ENCODE data around the gene CELSR1.

Gene CELSR1

GRCh38 chr22:46449116-46449691 lies 88.2 kb downstream of the CELSR1 start:
- Histone ChIP-seq H3K4me3 (ENCODE audit: low read depth, low read length) (no peak overlapping the region), H3K36me3 (ENCODE audit: control insufficient read depth, insufficient read depth, low read length) (no peaks in the 10 kb centered on the region), H3K27me3 (ENCODE audit: control insufficient read depth, insufficient read depth, low read length) (no peaks in the 10 kb centered on the region), H3K27ac (ENCODE audit: low read depth, low read length) (no peak overlapping the region), H3K4me1 (ENCODE audit: control insufficient read depth, insufficient read depth, low read length) (peaks cover 2% of the 10 kb centered on the region; the same call in 1 of the 2 replicates), H3K9me3 (ENCODE audit: control insufficient read depth, insufficient read depth, low read length) (no peaks in the 10 kb centered on the region), H3K9ac (ENCODE audit: low read depth, low read length) (no peak overlapping the region)

DNA sequence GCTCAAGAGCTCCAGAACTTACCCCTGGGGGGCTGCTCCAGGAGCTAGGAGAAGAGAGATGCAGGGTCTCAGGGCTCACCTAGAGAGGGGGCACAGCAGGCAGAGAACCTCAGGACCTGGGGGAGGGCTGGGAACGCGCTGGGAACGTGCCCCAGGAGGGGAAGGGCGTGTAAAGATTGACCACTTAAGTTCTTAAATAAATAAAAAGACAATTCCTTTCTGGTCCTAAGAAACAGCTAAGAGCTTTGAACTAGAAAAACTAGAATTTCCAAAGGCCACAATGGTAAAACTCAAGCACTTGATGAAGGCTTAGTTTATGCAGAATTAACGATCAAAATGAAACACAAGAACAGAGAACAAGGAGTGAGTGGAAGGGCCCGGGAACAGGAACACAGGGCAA lies 89.1 kb downstream of the CELSR1 start:
- no peak overlapping the region for H3K9ac ChIP-seq (ENCODE audit: low read depth, low read length)
- no peaks in the 10 kb centered on the region for H3K36me3 ChIP-seq (ENCODE audit: control insufficient read depth, insufficient read depth, low read length)
- H3K27ac ChIP-seq (ENCODE audit: low read depth, low read length) = no peak overlapping the region
- no peaks in the 10 kb centered on the region for H3K9me3 ChIP-seq (ENCODE audit: control insufficient read depth, insufficient read depth, low read length)
- H3K4me3 ChIP-seq (ENCODE audit: low read depth, low read length) = no peak overlapping the region
- no peaks in the 10 kb centered on the region for H3K27me3 ChIP-seq (ENCODE audit: control insufficient read depth, insufficient read depth, low read length)
- peaks cover 11% of the 10 kb centered on the region for H3K4me1 ChIP-seq (ENCODE audit: control insufficient read depth, insufficient read depth, low read length)

GRCh38 chr22:46447906-46448305 lies 89.5 kb downstream of the CELSR1 start:
- Histone ChIP-seq H3K4me3 (ENCODE audit: low read depth, low read length) (no peak overlapping the region), H3K27ac (ENCODE audit: low read depth, low read length) (no peak overlapping the region), H3K9me3 (ENCODE audit: control insufficient read depth, insufficient read depth, low read length) (no peaks in the 10 kb centered on the region), H3K4me1 (ENCODE audit: control insufficient read depth, insufficient read depth, low read length) (peaks cover 15% of the 10 kb centered on the region), H3K27me3 (ENCODE audit: control insufficient read depth, insufficient read depth, low read length) (no peaks in the 10 kb centered on the region), H3K36me3 (ENCODE audit: control insufficient read depth, insufficient read depth, low read length) (no peaks in the 10 kb centered on the region), H3K9ac (ENCODE audit: low read depth, low read length) (no peak overlapping the region)

GRCh38 chr22:46446799-46447198 lies 90.6 kb downstream of the CELSR1 start:
- Histone ChIP-seq H3K27ac (ENCODE audit: low read depth, low read length) (no peak overlapping the region), H3K9me3 (ENCODE audit: control insufficient read depth, insufficient read depth, low read length) (no peaks in the 10 kb centered on the region), H3K4me3 (ENCODE audit: low read depth, low read length) (no peak overlapping the region), H3K27me3 (ENCODE audit: control insufficient read depth, insufficient read depth, low read length) (no peaks in the 10 kb centered on the region), H3K9ac (ENCODE audit: low read depth, low read length) (no peak overlapping the region), H3K36me3 (ENCODE audit: control insufficient read depth, insufficient read depth, low read length) (no peaks in the 10 kb centered on the region), H3K4me1 (ENCODE audit: control insufficient read depth, insufficient read depth, low read length) (peaks cover 20% of the 10 kb centered on the region)

GRCh38 chr22:46445771-46446420 lies 91.5 kb downstream of the CELSR1 start:
- no peak overlapping the region for H3K27ac ChIP-seq (ENCODE audit: low read depth, low read length)
- no peak overlapping the region for H3K9ac ChIP-seq (ENCODE audit: low read depth, low read length)
- H3K4me1 ChIP-seq (ENCODE audit: control insufficient read depth, insufficient read depth, low read length) = peaks cover 20% of the 10 kb centered on the region
- no peak overlapping the region for H3K4me3 ChIP-seq (ENCODE audit: low read depth, low read length)
- no peaks in the 10 kb centered on the region for H3K36me3 ChIP-seq (ENCODE audit: control insufficient read depth, insufficient read depth, low read length)
- no peaks in the 10 kb centered on the region for H3K9me3 ChIP-seq (ENCODE audit: control insufficient read depth, insufficient read depth, low read length)
- no peaks in the 10 kb centered on the region for H3K27me3 ChIP-seq (ENCODE audit: control insufficient read depth, insufficient read depth, low read length)

- H3K4me1 ChIP-seq (ENCODE audit: control insufficient read depth, insufficient read depth, low read length) = peaks cover 20% of the 10 kb centered on the region
- no peak overlapping the region for H3K9ac ChIP-seq (ENCODE audit: low read depth, low read length)
- H3K36me3 ChIP-seq (ENCODE audit: control insufficient read depth, insufficient read depth, low read length) = no peaks in the 10 kb centered on the region
- H3K27me3 ChIP-seq (ENCODE audit: control insufficient read depth, insufficient read depth, low read length) = no peaks in the 10 kb centered on the region
- H3K4me3 ChIP-seq (ENCODE audit: low read depth, low read length) = no peak overlapping the region
- H3K9me3 ChIP-seq (ENCODE audit: control insufficient read depth, insufficient read depth, low read length) = no peaks in the 10 kb centered on the region
- H3K27ac ChIP-seq (ENCODE audit: low read depth, low read length) = peak overlapping the region; percentile 40
Observed at GRCh38 chr22:46444390-46444854, 93.0 kb downstream of the CELSR1 start.

DNA sequence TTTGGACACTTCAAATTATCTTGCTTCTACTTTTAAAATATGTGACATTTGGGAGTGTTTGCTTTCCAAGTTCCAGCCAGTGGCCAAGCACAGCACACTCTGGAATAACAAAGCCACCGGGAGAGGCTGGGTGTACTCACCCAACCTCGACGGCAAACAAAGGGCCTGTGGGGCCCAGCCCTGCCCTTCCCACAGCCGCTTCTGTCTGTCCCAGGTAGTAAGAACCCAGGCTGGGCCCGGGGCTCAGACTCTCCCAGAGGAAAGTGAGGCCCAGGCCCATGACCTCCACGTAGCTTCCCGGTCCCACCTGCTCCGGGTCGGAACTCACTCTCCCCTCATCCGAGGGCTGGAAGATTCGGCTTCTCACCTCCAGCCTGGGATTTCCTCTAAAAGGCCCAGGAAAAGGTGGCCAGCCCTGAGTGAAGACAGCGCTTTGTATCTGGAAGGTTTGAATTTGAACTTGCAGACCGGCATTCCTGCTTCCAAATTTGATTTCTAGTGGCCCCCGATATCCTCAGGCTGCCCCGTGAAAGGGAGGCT lies 93.5 kb downstream of the CELSR1 start:
- H3K4me1 ChIP-seq (ENCODE audit: control insufficient read depth, insufficient read depth, low read length) = peaks cover 20% of the 10 kb centered on the region
- H3K27ac ChIP-seq (ENCODE audit: low read depth, low read length) = peak overlapping the region; percentile 40
- no peaks in the 10 kb centered on the region for H3K36me3 ChIP-seq (ENCODE audit: control insufficient read depth, insufficient read depth, low read length)
- no peak overlapping the region for H3K4me3 ChIP-seq (ENCODE audit: low read depth, low read length)
- H3K9me3 ChIP-seq (ENCODE audit: control insufficient read depth, insufficient read depth, low read length) = no peaks in the 10 kb centered on the region
- peak overlapping the region; percentile 18; the same call in 1 of the 2 replicates for H3K9ac ChIP-seq (ENCODE audit: low read depth, low read length)
- no peaks in the 10 kb centered on the region for H3K27me3 ChIP-seq (ENCODE audit: control insufficient read depth, insufficient read depth, low read length)

DNA sequence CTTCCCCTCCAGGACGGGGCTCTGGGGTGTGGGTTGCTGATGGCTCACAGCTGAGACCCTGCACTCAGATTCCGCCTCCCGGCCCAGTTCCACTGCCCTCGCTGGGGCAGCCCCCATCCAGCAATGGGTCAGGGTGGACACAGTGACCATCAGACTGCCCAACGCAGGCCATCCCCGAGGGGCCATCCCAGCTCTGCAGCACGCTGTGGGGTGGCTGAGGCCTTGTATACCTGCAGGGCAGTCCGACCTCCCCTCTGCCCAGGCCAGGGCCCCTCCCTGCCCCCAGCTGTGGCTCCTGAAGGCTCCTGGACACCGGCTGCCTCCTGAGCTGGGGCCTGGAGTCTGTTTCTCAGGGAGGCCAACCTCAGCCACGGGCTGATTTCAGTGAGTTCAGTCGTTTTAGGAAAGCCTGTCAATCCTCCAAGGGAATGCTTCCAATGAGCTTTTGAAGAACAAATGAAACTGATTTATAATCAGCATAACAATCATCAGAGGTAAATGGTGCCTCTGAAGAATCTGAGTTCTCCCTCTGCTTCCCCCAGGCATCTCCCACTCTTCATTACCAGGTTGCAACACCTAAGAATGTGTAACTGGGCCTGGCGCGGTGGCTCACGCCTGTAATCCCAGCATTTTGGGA lies 95.1 kb downstream of the CELSR1 start:
- Histone ChIP-seq H3K27me3 (ENCODE audit: control insufficient read depth, insufficient read depth, low read length) (no peaks in the 10 kb centered on the region), H3K9me3 (ENCODE audit: control insufficient read depth, insufficient read depth, low read length) (no peaks in the 10 kb centered on the region), H3K4me1 (ENCODE audit: control insufficient read depth, insufficient read depth, low read length) (peaks cover 20% of the 10 kb centered on the region), H3K27ac (ENCODE audit: low read depth, low read length) (no peak overlapping the region), H3K9ac (ENCODE audit: low read depth, low read length) (no peak overlapping the region), H3K4me3 (ENCODE audit: low read depth, low read length) (no peak overlapping the region), H3K36me3 (ENCODE audit: control insufficient read depth, insufficient read depth, low read length) (no peaks in the 10 kb centered on the region)

DNA sequence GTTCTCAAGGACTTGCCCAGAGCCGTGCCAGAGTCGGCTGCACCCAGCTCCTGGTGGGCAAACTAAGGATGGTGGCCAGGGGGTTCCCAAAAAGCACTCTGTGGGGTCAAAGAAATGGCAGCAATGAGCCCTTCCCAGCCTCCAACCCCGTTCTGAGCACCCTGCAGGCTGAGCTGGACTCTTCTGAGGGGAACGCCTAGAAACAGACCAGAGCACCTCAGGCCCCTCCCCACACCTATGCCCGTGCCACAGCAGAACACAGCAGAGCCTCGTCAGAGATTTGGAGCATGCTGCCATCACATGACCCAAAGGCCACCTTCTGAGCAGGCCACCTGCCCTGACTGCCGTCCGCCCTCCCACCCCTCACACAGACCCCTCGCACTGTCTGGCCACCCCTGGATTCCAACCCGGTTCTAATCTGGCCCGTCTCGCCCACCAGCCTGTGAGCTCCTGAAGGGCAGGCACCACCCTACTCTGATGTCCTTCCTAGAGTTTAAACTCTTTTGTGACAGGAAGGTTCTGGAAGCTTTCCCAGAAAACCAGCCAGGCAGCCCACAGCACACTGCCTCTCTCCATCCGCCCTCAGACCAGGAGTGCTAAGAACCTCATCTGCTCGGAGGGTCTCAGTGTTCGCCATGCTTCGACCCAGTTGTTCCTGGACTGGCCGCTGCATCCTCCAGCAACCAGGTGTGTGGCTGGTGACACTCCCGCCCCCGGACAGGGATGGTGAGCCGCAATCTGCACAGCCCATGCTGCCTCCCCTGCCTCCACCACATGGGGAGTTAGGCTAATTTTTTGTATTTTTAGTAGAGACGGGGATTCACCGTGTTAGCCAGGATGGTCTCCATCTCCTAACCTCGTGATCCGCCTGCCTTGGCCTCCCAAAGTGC lies 97.6 kb downstream of the CELSR1 start:
- no peak overlapping the region for H3K4me3 ChIP-seq (ENCODE audit: low read depth, low read length)
- peaks cover 20% of the 10 kb centered on the region for H3K4me1 ChIP-seq (ENCODE audit: control insufficient read depth, insufficient read depth, low read length)
- H3K27ac ChIP-seq (ENCODE audit: low read depth, low read length) = no peak overlapping the region
- no peaks in the 10 kb centered on the region for H3K27me3 ChIP-seq (ENCODE audit: control insufficient read depth, insufficient read depth, low read length)
- peaks cover 5% of the 10 kb centered on the region; the same call in 1 of the 2 replicates for H3K36me3 ChIP-seq (ENCODE audit: control insufficient read depth, insufficient read depth, low read length)
- no peaks in the 10 kb centered on the region for H3K9me3 ChIP-seq (ENCODE audit: control insufficient read depth, insufficient read depth, low read length)
- no peak overlapping the region for H3K9ac ChIP-seq (ENCODE audit: low read depth, low read length)

DNA sequence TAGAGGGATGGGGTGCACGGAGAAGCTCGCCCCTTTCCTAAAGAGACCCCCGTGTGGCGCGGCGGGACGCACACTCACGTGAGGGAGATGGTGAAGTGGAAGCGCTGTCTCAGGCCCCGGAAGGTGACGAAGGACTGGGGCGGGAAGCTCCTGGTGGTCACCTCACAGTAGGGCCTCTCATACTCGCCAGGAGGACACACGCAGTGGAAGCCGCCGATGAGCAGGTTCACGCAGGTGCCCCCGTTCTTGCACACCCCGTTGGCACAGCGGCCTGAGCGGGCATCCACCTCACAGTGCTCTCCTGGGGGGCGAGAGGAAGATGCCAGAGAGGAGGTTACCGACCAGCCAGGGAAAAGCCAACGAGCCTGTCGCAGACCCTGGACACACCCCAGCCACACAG lies 98.3 kb downstream of the CELSR1 start:
- Histone ChIP-seq H3K4me3 (ENCODE audit: low read depth, low read length) (no peak overlapping the region), H3K9ac (ENCODE audit: low read depth, low read length) (no peak overlapping the region), H3K36me3 (ENCODE audit: control insufficient read depth, insufficient read depth, low read length) (peaks cover 5% of the 10 kb centered on the region; the same call in 1 of the 2 replicates), H3K4me1 (ENCODE audit: control insufficient read depth, insufficient read depth, low read length) (peaks cover 17% of the 10 kb centered on the region), H3K27me3 (ENCODE audit: control insufficient read depth, insufficient read depth, low read length) (no peaks in the 10 kb centered on the region), H3K27ac (ENCODE audit: low read depth, low read length) (no peak overlapping the region), H3K9me3 (ENCODE audit: control insufficient read depth, insufficient read depth, low read length) (no peaks in the 10 kb centered on the region)

All from HUES48 (cell line).